ENCODE data around the gene ATG5.

The ATG5 gene

GRCh38 chr6:106290954-106291353, 34.6 kb downstream of the ATG5 start:
- Histone ChIP-seq H3K4me3 (no peak overlapping the region), H3K27ac (no peak overlapping the region)
- no peak for TF ChIP-seq CTCF (IDR thresholded peaks at IDR 0.05)
- DNase-seq (ENCODE audit: low spot score): no peak

DNA sequence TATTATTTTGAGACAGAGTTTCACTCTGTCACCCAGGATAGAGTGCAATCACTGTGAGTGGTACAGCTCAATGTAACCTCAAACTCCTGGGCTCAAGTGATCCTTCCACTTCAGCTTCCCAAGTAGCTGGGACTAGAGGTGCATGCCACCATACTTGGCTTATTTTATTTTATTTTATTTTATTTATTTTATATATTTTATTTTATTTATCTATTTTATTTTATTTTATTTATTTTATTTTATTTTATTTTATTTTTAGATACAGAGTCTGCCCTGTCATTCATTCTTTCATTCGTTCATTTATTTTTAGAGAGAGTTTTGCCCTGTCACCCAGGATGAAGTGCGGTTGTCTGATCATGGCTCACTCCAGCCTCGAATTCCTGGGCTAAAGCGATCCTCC, 35.5 kb downstream of the ATG5 start:
- no peak for DNase-seq (ENCODE audit: low spot score)
- no peak for TF ChIP-seq CTCF (IDR thresholded peaks at IDR 0.05)
- H3K27ac ChIP-seq: no peak overlapping the region
- no peak overlapping the region for H3K4me3 ChIP-seq

DNA sequence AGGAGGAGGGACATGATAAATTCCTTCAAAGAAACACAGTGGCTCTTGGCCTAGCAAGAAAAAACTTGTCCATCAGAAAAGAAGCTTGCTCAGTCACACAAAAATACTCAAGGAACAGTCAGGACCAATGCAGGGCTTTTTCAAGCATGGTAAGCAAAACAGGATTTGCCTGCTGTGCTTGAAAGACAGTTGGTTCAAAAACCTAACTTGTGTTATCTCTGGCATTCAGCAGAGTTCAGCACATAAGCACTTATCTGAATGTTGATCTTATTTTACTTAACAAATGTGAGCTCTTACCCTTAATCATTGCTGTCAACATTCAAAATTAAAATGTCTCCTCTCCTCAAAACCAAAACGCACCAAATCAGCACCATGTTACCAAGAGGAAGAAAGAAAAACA, 38.3 kb downstream of the ATG5 start:
- Histone ChIP-seq H3K4me3 (no peak overlapping the region), H3K27ac (no peak overlapping the region)
- no peak for TF ChIP-seq CTCF (IDR thresholded peaks at IDR 0.05)
- no peak for DNase-seq (ENCODE audit: low spot score)

GRCh38 chr6:106286746-106287145, 38.8 kb downstream of the ATG5 start:
- Histone ChIP-seq H3K27ac (no peak overlapping the region), H3K4me3 (no peak overlapping the region)
- DNase-seq (ENCODE audit: low spot score): no peak
- no peak for TF ChIP-seq CTCF (IDR thresholded peaks at IDR 0.05)

- DNase-seq (ENCODE audit: low spot score): no peak
- no peak overlapping the region for H3K4me3 ChIP-seq
- no peak for TF ChIP-seq CTCF (IDR thresholded peaks at IDR 0.05)
- H3K27ac ChIP-seq: no peak overlapping the region
Measured at GRCh38 chr6:106283481-106283880, 42.1 kb downstream of the ATG5 start.

- TF ChIP-seq CTCF (IDR thresholded peaks at IDR 0.05): no peak
- no peak for DNase-seq (ENCODE audit: low spot score)
- Histone ChIP-seq H3K27ac (no peak overlapping the region), H3K4me3 (no peak overlapping the region)
Measured at GRCh38 chr6:106281661-106282060, 43.9 kb downstream of the ATG5 start.

DNA sequence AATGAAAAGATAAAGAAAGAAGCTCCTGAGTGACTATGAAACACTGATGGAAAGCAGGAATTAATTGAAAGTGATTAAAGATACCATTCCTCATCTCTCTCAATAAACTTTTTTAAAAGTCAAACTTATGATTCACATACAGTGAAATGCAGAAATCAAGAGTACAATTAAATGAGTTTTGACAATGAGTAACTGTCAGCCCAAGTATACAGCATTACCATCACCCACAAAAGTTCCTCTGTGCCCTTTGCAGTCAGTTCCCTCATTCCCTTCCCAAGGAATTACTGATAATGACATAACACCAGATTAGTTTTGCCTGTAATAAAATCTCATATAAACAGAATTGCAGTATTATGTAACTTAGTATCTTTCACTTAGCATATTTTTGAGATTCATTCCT, 44.5 kb downstream of the ATG5 start:
- no peak for TF ChIP-seq CTCF (IDR thresholded peaks at IDR 0.05)
- DNase-seq (ENCODE audit: low spot score): no peak
- H3K27ac ChIP-seq: no peak overlapping the region
- H3K4me3 ChIP-seq: no peak overlapping the region

Data from coronary artery (tissue), 2 donors.